HG03095 (cell line): ENCODE measurements around the gene RUNX2.
A peak's percentile ranks its signal among the peaks of the same experiment; 100 is the strongest.

Experiments used
- ATAC-seq: cut with Tn5 transposase; IDR thresholded peaks from one replicate; pipeline ENCODE4 v1.9.1; 2021; ENCODE audit warnings: moderate library complexity; ENCODE audit not compliant: unreplicated experiment

Gene RUNX2

DNA sequence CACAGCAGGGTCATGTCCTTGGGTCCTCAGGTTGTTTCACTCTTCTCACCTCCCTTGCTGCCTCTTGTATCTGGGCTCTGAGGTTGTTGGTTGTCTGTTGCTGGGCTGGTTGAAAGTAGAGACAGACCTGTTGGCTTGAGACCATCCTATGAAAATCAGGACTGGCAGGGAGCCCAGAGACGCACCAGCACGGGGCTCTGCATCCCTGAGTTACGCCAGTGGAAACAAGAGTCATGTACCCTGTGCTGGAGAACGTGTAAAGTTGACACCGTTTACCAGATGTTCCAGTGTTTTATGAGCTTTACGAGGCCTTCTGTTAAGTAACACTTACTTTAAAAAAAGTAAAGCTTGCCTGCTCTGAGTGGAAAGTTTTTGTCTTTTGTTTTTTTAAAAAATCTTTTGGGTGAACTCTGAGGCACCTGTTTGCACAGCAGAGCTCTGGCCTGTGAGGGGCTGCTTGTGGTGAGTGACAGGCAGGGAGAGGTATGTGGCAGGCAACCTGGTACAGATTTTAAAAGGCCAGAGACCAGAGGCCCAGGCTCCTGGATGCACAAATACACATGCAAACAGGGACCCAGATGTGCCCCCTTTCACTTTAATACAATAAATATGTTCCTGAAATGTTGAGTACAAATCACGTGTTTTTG is 309.6 kb downstream of the RUNX2 start:
- no peak for ATAC-seq

DNA sequence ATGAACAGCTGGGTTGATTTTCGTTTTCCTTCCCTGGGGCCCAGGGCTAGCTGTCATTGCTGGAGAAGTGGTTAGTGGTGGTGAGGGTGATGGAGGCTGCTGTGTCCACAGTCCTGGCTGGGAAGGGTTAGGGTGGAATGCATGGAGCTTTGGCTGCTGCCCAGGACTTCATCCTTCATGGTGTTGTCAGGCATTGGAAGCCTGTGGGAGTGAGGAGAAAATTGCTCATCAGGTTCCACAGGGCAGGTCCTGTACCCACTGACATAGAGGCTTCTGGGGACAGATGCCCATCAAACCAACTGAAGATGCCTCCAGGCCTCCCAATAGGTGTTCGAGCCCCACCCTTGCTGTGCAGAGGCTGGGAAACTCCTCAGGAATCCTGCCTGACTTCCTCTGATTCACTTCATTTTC is 312.0 kb downstream of the RUNX2 start:
- no peak for ATAC-seq

DNA sequence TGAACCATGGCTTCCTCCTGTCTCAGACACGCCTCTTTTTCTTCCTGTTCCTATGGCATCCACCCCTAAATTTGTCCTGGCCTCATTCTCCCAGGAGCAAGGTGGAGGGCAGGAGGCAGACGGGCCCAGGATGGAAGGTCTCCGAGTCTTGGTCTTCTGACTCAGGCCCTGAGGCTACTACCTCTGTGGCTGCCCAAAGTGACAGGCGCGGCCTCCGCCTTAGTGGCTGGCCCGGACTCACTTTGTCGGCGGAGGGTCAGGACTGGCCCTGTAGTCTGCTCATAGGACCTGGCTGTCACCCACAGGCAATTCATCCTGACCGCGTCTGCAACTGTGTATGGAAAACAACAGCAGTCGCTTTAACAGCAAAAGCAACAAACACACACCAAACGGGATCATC is 312.7 kb downstream of the RUNX2 start:
- ATAC-seq, result no peak

DNA sequence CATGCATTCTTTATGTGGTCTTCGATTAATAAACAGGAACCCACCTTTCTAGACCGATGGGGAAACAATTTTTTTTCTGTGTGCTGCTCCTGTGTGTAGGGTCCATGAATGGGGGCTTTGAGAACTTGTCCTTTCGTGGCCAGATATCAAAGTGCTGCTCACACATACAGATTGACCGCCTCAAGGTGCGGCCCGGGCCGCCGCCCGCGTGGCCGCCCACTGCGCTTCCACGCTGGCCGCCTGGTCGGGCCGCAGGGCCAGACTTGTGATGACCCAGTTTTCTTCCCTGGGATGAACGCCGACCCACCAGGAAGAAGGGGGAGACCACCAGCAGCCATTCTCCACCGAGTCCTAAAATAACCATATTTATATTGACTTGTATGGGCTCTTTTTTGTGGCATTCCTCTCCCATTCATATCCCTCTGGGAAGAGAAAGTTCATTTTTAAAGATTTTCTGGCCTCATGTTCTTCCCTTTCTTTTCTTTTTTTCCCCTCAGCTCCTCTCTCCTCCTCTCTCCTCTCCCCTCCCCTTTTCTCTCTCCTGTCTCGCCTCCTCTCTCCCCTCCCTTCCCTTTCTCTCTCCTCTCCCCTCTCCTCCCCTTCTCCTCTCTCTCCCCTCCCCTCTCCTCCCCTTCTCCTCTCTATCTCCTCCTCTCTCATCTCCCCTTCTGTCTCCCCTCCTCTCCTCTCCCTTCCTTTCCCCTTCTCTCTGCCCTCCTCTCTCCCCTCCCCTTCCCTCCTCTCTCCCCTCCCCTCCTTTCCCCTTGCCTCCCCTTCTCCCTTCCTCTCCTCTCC is 314.4 kb downstream of the RUNX2 start:
- ATAC-seq, result no peak

DNA sequence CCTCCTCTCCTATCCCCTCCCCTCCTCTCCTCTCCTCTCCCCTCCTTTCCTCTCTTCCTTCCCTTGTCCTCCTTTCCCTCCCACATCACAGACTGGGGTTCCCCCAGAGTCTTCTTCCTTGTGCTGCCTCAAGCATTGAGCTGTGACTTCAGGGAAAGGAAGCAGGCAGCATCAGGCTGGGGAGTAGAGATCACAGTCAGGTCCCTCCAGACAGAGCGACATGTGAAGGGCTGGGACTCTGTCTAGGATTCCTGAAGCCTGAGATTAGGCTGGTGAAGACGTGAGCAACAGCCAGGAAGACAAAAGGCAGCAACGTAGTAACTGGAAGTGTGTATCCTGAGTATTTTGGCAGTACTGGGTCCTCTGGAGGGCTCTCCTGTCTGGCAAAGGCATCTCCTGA is 315.0 kb downstream of the RUNX2 start:
- ATAC-seq, result no peak

DNA sequence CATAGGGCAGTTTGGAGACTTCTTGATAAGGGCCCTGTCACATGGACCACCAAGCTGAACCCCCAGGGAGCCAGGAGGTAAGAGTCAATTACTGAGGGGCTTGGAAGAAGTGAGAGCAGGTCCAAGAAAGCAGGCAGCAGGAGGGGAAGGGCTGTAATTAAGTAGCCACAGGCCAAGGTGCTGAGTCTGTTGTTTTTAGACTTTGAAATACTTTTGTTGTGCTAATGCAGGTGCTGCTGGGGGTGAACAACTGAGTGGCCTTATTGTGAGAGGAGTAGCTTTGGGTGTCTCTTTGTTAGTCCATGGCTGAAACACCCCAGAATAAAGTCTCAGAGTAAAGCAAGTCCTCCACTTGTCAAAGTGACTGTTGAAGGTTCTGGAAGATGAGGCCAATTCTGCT is 316.6 kb downstream of the RUNX2 start:
- no peak for ATAC-seq

DNA sequence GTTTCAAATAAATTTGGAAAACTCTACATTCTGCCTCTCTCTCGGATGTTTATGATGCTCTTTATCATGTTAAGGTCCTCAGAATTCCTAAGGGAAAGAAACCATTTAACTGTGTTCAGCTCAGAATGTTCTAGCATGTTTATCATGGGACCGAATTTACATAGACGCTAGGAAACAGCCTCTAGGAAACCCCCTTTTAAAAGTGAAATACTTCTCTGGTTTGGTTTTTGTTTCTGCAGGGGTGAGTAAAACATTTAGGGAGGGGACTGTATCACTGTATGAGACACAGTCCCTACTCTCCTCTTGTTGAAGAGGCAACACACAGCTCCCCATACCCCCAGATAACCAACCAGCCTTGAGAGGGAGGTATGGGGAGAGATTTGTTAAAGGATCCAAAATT is 317.2 kb downstream of the RUNX2 start:
- ATAC-seq, result peak; percentile 66

DNA sequence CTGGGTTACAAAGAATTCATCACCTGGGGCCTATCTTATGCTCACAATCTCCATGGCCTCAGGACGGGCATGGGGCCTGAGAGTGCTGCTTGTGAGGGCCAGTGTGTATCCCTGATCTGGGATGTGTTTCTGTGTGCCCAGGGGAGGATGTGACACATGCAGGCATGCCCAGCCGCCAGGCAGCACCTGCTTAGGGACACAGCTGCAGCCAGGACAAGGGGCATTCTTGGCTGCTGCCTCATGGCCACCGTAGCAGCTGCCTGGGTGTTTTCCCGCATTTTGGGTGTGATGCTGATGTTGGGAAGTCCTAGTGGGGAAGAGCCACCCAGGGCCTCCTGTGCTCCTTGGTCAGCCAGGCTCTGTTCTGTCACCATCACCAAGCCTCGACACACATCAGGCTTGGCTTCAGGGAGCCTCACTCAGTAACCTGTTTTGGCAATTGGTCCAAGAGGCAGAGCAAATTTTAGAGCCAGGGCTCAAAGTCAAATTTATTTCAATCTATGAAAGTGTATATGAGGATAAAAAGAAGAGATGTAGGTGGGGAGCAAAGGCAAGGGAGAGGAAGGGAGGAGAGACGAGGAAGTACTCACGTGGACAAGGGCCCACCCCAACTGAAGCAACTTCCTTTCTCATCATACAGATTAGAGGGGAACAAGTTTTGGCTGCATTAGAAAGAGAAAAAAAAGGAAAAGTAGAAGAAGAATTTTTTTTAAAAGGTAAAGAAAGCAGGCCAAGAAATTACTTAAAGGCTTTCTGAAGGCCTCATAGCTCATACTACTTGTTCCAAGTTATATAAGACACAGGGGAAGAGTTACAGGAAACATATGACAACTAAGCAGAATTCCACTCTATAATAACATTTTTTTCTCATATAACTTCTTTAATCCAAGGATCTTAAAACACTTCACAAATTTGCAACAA is 319.5 kb downstream of the RUNX2 start:
- ATAC-seq, result no peak

DNA sequence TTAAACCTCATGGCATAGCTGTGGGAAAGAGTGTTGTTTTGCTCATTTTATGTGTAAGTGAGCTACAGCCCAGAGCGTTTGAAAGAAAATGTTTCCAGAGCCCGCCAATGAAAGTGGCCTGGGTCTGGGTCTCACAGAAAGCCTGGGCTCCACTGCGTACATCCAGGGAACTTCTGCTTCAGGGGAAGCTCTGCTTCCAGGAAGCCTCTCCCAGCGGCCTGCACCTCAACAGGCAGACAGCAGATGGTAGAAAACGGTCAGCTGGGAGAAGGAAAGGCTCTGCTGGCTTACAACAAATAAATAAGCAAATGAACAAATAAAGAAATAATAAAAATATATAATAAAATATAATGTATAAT is 320.1 kb downstream of the RUNX2 start:
- no peak for ATAC-seq

DNA sequence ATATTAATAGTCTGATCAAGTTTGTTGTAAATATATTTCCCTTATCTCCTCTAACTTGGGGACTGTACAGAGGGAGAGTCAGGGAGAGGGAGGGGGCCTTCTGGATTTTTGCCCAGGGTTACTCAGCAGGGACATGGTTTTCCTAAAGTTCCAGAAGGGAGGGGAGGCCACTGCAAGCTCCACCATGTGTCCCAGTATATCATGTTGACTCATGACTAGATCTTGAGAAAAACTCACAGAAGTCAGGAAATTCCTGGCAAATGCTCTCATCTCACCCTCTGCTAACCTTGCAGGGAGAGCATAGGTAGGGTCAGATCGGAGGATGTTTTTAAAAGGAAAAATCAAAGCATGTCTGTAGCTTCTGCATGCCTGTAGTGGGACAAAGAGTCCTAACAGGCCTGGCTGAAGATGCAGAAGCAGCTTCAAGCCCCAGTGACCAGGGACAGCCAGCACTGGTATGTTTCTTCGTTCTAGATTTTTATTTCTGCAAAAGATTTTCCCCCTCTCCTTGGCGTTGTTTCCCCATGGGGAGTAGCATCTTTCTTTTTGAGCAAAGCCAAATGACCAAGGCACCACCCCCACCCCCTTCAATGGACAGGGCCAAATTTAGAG is 322.5 kb downstream of the RUNX2 start:
- no peak for ATAC-seq

DNA sequence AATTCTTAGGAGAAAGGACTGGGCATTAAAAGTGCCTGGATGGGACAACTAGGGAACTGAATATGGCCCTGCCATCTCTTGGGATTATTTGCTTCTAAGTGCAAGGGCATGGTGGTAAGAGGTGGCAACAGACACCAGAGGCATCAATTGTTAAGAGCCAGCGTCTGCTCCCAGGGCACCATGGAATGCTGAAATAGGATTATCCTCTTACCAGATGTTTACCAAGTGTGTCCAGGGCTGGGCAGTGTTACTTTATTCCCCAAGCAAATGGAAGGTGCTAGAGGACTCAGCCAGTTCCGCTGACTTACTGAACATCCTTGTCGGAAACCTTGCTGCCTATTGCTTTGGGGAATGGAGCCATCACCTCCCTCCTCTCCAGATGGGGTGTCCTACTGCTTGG is 323.2 kb downstream of the RUNX2 start:
- ATAC-seq, result no peak

DNA sequence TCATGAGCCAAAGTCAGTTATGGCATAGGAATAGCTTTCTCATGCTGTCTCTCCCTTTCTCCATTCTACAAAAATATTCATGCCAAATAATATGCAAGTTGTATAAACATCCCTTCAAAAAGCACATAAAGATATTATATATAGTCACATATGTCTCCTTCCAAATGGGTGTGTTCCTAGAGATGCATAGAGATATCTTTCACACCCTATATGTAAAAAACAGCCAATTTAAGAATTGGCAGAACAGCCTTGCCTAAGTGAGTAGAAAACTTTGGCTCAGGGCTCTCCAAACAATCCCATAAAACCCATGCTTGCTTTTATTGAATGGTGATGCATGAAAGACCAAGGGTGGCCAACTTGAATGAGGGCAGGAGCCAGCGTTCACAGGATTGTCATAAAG is 324.3 kb downstream of the RUNX2 start:
- ATAC-seq, result no peak

DNA sequence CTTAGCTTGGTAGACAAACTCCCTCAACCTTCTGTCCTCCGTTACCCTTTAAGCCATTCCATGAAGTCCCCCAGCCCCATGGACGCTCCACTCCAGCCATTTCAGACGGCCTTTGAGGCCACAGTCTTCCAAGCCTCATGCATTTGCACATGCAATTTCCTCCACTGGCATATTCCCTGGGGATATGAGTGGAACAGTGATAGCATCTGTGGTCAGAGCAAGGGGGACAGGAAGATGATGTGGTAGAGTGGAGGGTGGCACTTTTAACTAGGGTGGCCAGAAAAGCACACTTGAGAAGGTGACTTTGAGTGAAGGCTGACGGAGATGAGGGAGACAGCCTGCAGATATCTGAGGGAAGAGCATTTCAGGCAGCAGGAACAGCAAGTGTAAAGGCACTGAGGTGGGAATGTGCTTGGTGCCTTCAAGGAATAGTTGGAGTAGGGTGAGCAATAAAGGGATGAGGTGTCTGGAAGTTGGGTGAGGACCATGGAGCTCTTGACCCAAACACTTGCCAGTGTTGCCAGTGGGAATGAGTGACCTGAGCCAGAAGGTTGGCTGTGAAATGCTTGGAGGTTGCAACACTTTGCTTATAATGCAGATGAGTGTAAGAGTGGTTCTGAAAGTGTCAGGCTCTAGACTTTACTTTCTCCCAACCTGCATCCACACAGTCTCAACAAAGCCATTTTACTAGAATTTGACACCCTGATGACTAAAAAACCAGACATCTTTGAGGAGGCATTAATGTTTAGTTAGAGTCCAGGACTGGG is 325.2 kb downstream of the RUNX2 start:
- no peak for ATAC-seq

DNA sequence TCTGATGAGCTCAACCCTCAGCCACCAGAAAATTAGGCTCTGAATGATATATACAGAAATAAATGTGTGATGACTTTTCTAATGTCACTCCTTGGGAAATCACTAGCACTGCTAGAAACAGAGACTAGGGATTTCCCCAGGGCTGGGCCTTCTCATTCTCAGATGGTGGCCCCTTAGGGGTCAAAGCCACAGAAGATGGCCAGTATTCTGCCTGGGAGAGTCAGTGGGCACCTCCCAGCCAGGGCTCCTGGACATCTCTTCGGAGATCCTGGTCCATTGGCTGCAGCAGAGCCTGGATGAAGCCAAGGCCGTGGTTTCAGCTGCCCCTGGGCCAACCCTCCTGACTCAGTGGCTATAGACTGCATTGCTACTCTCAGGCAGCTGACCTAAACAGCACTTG is 326.5 kb downstream of the RUNX2 start:
- ATAC-seq, result no peak

DNA sequence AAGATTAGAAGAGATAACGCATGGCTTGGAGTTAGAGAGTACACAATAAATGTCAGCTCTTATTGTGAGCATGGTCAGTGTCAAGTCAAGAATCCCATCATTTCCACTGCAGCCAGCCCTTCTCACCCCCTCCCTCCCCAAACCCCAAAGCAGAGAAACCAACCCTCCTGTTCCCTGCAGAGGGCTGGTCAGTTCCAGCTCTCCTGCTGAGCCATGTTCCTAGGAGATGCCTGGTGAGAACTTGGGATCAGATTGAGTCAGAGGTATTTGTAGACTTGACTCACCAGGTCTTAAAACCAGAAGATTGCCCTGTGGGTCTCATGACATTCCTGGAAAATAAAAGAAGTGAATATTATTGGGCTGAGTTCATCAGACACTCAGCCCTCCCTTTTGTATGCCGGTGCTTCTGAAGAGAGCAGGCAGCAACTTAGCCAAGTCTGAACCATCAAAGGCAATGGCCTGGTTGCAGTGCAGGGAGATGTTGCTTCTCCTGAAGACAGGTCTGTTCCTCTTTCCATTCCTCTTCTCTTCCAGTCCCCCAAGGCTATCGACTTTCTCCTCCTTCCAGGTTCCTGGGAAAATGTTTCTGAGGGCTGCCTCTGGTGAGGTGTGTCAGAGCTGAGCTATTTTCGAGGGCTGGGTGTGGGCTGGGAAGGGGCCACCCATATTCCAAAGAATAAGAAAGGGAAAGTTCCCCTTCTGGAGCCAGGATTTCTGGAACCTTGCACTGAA is 327.8 kb downstream of the RUNX2 start:
- ATAC-seq, result no peak

DNA sequence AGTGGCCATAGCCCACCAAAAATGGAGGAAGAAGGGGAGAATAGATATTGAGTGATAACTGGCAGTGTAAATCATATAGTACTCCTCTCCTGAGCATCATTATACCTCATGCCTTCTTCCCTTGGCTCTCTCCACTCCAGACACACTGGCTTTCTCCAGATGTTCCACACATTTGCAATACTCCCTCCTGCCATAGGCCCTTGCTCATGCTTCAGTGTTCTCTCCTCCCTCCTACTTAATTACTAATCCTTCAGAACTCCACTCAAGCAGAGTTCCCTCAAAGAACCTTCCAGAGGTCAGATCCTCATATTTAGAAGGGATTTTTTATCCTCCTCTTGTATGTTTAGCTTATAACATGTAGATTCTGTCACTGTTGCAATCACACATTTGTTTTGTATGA is 329.1 kb downstream of the RUNX2 start:
- ATAC-seq, result no peak

DNA sequence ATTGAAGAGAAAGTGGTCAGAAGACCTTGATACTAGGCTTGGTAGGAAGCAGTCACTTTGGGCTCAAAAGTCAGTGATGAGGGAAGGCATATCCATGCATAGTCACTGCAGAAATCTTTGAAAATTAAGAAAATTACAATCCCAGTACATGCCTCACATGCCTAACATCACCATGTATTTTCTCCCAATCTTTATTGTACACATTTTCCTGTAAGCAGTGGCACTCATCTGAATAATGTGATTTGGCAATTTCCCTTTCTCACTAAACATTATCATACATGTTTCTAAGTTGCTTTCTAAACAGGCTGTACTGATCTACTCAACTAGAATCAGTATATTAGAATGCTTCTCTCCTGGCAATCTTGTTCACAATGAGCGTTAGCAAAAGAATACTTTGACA is 330.3 kb downstream of the RUNX2 start:
- ATAC-seq, result no peak

DNA sequence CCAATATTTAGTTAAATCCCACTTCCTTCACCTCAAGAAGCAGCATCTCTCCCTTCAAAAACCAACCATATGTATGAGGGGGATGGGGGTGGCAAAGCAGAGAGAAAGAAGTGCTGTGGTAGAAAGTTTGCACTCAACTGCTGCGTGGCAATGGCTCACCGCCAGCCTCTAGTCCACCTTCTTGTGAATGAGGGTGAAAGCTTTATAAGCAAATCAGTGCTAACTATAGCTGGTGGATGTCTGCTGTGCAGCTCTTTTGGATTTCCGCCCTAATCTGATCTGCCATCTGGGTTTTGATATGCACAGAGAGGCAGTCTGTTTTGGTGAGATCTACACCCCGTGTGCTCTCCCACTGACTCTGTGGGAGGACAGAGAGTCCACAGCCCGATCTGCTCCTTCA is 330.8 kb downstream of the RUNX2 start:
- no peak for ATAC-seq

DNA sequence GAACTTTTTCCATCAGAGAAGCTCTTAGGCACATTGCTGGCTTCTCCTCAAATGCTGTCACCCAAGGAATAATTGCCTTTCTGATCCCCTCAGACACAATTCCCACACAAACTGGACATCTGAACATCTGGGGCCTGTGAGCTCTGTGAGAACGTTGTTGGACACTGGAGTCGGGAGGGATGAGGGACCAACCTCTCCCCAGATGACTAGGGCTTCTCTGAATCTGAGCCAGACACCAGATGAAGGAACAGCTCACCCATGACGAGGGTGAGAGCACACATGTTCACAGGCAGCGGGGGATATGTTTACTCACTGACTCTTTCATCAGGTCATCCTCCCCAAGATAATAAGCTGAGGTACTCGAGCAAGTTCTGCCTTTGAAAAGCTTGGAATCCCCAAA is 333.5 kb downstream of the RUNX2 start:
- ATAC-seq, result no peak
